Stomach smooth muscle (tissue), 2 donors: ENCODE results near the gene MED16.

Experiments
- H3K27ac ChIP-seq: one replicate; pipeline ENCODE4 v1.7.0; 2013; ENCODE audit warnings: mild to moderate bottlenecking, low read length, inconsistent platforms
- H3K27me3 ChIP-seq, 2 donors: one replicate each; pipeline ENCODE4 v1.7.0; 2013; ENCODE audit warnings: low read length in 2 of 2; ENCODE audit not compliant: insufficient read depth in 2 of 2, control insufficient read depth in 1 of 2
- H3K36me3 ChIP-seq, 2 donors: one replicate each; pipeline ENCODE4 v1.7.0; 2013; ENCODE audit warnings: low read length in 2 of 2; ENCODE audit not compliant: control insufficient read depth in 2 of 2, insufficient read depth in 2 of 2
- H3K4me1 ChIP-seq: one replicate; pipeline ENCODE4 v1.7.0; 2013; ENCODE audit warnings: low read length; ENCODE audit not compliant: control insufficient read depth, insufficient read depth
- H3K4me3 ChIP-seq, 2 donors: one replicate each; pipeline ENCODE4 v1.7.0; 2013; ENCODE audit warnings: low read length in 2 of 2
- H3K9ac ChIP-seq, 2 donors: one replicate each; pipeline ENCODE4 v1.7.0; 2013; ENCODE audit warnings: low read length in 2 of 2, mild to moderate bottlenecking in 1 of 2
- H3K9me3 ChIP-seq, 2 donors: one replicate each; pipeline ENCODE4 v1.7.0; 2013; ENCODE audit warnings: low read length in 2 of 2; ENCODE audit not compliant: control insufficient read depth in 2 of 2
- donor health status: healthy.
- donor health status: Pancreatic carcinoma.

MED16 gene

DNA sequence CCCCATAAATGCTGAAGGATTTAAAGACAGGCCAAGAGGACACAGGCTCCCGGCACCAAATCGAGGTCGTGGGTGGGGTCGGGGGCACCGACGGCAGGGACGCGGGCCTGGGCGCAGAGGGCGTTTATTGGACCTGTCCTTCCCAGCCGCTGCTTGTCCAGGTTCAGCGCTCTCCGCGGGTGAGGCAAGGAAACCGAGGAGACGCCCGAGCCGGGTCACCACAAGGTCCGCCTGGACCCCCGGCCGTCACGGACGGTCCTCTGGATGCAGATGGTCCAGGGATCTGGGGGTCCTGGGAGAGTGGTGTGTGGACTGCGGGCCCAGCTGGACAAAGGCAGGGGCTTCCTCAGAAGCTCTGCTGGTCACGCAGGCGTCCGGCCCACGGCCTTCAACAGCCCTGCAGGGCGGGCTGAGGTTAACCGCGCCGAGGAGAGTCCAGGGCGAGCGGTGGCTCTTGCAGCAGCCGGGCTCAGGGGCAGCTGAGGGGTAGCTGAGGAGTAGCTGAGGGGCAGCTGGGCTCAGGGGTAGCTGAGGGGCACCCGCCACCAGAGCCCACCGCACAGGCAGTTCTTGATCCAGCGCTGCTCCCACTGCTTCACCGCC lies 25.0 kb downstream of the MED16 start:
- Histone ChIP-seq H3K9ac (no peak overlapping the region), H3K4me1 (peaks cover 39% of the 10 kb centered on the region), H3K9me3 (no peaks in the 10 kb centered on the region), H3K27ac (no peak overlapping the region), H3K4me3 (no peak overlapping the region), H3K36me3 (peaks cover 3 to 7% of the 10 kb centered on the region in 2 donors), H3K27me3 (peaks cover 0 to under 1% of the 10 kb centered on the region in 2 donors)

DNA sequence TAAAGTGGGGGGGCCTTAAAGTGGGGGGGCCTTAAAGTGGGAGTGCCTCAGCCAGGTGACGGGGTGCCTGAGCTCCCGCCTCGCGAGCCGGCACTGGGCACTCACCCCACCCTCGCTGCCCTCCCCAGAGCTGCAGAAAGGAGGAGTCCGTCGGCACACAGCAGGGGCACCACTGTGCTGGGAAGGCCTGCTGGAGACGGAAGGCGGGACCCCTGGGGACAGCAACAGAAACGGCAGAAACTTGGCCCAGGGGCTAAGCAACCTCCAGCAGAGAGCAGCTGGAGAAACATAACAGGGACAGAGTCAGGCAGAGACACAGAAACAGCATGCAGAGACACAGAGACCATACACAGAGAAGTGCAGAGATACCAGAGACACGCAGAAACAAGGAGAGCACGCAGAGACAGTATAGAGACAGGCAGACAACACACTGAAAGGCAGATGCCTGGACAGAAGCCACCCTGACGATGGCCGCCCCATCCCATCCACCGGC lies 25.6 kb downstream of the MED16 start:
- Histone ChIP-seq H3K36me3 (peaks cover 3 to 7% of the 10 kb centered on the region in 2 donors), H3K27me3 (peaks cover 0 to 4% of the 10 kb centered on the region in 2 donors), H3K4me3 (no peak overlapping the region), H3K27ac (no peak overlapping the region), H3K4me1 (peaks cover 39% of the 10 kb centered on the region), H3K9ac (no peak overlapping the region), H3K9me3 (no peaks in the 10 kb centered on the region)

DNA sequence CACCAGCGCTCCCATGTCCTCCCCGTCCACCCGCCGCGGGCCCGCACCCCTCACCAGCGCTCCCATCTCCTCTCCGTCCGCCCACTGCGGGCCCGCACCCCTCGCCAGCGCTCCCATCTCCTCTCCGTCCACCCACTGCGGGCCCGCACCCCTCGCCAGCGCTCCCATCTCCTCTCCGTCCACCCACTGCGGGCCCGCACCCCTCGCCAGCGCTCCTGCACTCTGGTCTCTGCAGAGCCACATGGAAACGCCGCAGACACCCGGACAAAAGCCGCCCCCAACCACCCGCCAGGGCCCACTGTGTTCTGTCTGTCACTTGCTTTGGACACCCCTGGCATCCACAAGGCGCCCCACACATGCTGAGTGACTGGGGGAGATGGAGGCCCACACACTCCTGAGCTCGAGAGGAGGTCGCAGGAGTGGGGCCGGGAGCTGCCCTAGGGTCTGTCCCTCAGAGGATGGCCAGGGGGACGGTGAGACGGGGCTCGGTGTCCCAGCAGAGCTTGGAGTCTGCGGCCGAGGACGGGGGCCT lies 26.2 kb downstream of the MED16 start:
- peaks cover 33% of the 10 kb centered on the region for H3K4me1 ChIP-seq
- H3K36me3 ChIP-seq: peaks cover 3 to 7% of the 10 kb centered on the region in 2 donors

DNA sequence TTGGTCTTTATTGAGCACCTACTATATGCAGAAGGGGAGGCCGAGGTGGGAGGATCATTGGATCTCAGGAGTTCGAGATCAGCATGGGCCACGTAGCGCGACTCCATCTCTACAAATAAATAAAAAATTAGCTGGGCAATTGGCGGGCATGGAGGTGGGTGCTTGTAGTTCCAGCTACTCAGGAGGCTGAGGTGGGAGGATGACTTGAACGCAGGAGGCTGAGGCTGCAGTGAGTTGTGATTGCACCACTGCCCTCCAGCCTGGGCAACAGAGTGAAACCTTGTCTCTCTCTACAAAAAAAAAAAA lies 29.7 kb downstream of the MED16 start:
- Histone ChIP-seq H3K9ac (no peak overlapping the region), H3K9me3 (no peaks in the 10 kb centered on the region), H3K27ac (no peak overlapping the region), H3K4me3 (no peak overlapping the region), H3K4me1 (peaks cover 32% of the 10 kb centered on the region), H3K27me3 (peaks cover 15 to 23% of the 10 kb centered on the region in 2 donors), H3K36me3 (peaks cover 3 to 4% of the 10 kb centered on the region in 2 donors)

More for the DNA sequence above, 26.2 kb downstream of the MED16 start:
- H3K27me3 ChIP-seq: peaks cover 0 to 4% of the 10 kb centered on the region in 2 donors
- H3K9me3 ChIP-seq: no peaks in the 10 kb centered on the region
- H3K4me3 ChIP-seq: no peak overlapping the region
- H3K27ac ChIP-seq: no peak overlapping the region
- H3K9ac ChIP-seq: no peak overlapping the region

DNA sequence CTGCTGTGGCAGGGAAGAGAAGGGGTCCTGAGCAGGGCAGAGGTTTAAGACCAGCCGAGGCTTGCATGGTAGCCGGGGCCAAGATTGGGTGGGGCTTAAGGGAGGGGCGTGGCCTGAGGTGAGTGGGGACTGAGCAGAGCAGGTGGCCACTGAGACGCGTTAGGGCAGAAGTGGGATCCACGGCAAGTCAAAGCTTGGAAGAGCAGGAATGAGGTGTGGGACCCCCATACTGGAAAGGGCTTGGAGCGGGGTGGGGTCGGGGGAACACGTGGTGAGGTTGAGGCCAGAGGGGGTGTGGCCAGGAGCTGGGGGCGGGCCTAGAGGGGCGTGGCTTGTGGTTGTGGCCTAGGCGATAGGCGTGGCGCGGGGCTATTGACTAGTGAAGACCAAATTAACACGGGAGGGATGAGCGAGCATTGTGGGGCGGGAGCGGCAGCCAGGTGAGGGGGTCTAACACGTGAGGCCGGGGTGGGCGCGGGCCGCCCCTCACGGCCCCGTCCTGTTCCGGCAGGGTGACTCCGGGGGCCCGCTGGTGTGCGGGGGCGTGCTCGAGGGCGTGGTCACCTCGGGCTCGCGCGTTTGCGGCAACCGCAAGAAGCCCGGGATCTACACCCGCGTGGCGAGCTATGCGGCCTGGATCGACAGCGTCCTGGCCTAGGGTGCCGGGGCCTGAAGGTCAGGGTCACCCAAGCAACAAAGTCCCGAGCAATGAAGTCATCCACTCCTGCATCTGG lies 30.2 kb downstream of the MED16 start:
- Histone ChIP-seq H3K27me3 (peaks cover 17 to 23% of the 10 kb centered on the region in 2 donors), H3K9ac (no peak overlapping the region), H3K4me3 (peak overlapping the region in 1 of 2 donors; percentile 3), H3K27ac (no peak overlapping the region), H3K36me3 (peaks cover 3 to 4% of the 10 kb centered on the region in 2 donors), H3K4me1 (peaks cover 28% of the 10 kb centered on the region), H3K9me3 (no peaks in the 10 kb centered on the region)

DNA sequence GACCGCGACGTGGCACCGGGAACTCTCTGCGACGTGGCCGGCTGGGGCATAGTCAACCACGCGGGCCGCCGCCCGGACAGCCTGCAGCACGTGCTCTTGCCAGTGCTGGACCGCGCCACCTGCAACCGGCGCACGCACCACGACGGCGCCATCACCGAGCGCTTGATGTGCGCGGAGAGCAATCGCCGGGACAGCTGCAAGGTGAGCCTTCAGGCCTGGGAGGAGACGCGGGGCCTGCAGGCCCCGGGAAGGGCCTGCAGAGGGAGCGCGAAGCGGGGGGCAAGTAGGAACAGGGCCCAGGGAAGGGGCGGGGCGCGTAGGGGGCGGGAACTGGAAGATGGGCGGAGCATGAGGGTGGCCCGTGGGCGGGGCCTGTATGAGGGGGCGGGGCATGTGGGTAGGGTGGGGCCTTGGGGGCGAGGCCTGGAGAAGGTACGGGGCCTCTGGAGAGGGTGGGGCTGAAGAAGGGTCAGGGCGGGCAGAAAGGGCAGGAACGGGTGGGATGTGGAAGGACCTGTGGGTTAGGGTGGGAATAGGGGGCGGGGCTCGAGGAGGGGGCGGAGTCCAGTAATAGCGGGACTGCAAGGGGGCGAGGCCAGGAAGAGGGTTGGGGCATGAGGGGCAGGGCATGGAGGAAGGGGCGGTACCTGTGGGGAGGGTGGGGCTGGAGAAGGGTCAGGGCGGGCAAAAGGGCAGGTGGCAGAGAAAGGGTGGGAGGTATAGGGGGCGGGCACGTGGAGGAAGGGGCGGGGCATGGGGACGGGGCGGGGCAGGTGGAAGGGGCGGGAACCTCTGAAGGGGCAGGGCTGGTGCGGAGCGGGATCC lies 31.0 kb downstream of the MED16 start:
- H3K9me3 ChIP-seq: no peaks in the 10 kb centered on the region
- no peak overlapping the region for H3K27ac ChIP-seq
- no peak overlapping the region for H3K9ac ChIP-seq
- H3K27me3 ChIP-seq: peaks cover 17 to 23% of the 10 kb centered on the region in 2 donors
- H3K36me3 ChIP-seq: no peaks in the 10 kb centered on the region
- H3K4me1 ChIP-seq: peaks cover 27% of the 10 kb centered on the region
- H3K4me3 ChIP-seq: no peak overlapping the region

DNA sequence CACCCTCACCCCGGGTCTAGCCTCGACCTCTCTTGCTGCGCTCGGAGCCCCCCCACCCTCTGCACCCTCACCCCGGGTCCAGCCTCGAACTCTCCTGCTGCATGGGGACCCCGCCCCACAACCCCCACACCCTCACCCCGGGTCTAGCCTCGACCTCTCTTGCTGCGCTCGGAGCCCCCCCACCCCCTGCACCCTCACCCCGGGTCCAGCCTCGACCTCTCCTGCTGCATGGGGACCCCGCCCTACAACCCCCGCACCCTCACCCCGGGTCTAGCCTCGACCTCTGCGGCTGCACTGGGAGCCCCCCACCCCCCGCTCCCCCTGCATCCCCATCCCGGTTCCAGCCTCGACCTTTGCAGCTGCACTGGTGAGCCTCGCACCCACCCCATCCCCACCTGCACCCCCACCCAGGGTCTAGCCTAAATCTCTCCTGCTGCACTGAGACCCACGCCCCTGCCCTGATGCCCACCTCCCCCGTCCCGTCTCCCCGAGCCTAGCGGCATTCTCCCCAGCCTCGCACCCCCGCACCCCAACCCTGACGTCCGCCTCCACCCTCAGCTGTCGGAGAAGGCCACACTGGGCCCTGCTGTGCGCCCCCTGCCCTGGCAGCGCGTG lies 31.7 kb downstream of the MED16 start:
- no peaks in the 10 kb centered on the region for H3K9me3 ChIP-seq
- no peaks in the 10 kb centered on the region for H3K36me3 ChIP-seq
- no peak overlapping the region for H3K9ac ChIP-seq
- no peak overlapping the region for H3K27ac ChIP-seq
- peaks cover 27% of the 10 kb centered on the region for H3K4me1 ChIP-seq
- peaks cover 17 to 23% of the 10 kb centered on the region in 2 donors for H3K27me3 ChIP-seq
- H3K4me3 ChIP-seq: no peak overlapping the region

DNA sequence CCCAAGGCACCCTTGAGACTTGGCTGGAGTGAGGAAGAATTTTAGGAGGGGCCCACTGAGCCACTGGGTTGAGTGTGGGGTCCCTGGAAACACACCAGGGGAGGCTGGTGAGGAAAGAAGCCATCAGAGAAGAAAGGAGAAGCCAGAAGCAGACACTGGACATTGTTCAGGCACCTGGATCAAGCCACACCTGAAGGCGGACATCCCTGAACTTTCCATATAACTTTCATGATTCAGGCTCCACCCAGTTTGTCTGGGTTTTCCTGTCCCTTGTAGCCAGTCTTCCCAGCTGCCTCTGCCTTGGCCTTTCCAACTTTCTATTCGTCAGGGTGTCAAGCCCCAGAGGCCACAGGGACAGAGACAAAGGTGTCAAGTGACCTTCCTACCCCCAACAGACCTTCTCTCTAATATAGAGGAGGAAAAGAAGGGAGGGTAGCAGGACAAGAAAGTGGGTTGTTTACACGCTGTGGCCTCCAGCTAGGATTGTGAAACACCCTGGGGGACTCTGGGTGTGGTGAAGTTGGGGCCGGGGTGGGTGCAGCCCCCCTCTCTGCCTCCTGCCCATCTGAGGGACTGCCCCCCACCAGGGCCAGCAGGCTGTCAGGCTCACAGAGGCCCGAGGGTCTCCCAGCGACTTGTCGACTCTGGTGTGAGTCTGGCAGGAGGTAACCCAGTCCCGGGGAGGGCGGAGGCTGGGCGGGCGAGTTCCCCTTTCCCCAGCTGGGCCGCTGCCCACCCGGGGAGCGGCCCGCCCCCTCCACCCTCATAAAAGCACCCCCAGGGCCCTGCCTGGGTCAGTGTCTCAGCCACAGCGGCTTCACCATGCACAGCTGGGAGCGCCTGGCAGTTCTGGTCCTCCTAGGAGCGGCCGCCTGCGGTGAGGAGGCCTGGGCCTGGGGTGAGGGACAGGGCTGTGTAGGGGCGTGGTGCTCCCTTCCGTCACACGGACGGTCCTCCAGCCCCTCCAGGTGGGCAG lies 33.8 kb downstream of the MED16 start, which contains the start of gene CFD:
CFD (plus strand) TSS at position 797 of the 976 bp plus-strand sequence; CDS start at position 823, 26 bp downstream.
- Histone ChIP-seq H3K4me3 (peak within 1 kb of the TSS in 1 of 2 donors; percentile 60), H3K36me3 (no peaks in the 10 kb centered on the region), H3K9me3 (no peaks in the 10 kb centered on the region), H3K9ac (peak within 1 kb of the TSS in 1 of 2 donors; percentile 29), H3K27me3 (peaks cover 20 to 26% of the 10 kb centered on the region in 2 donors), H3K4me1 (peaks cover 26% of the 10 kb centered on the region), H3K27ac (no peak within 1 kb of the TSS)

DNA sequence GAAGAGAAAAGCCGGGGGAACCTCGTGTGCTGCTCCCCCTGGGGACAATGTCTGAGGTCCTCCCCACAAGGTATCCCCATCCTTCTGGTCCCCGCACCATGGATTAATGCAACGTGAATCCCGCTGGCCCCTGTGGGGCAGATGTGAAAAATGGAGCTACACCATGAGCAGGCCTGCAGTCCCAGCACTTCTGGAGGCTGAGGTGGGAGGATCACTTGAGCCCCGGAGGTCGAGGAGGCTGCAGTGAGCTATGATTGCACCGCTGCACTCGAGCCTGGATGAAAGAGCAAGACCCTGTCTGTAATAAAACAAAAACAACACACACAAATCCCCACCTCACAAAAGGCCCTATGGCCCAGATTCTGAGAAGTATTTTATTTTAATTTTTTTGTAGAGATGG lies 34.7 kb downstream of the MED16 start:
- no peaks in the 10 kb centered on the region for H3K9me3 ChIP-seq
- no peaks in the 10 kb centered on the region for H3K36me3 ChIP-seq
- peaks cover 22 to 26% of the 10 kb centered on the region in 2 donors for H3K27me3 ChIP-seq
- H3K9ac ChIP-seq: no peak overlapping the region
- H3K4me3 ChIP-seq: no peak overlapping the region
- H3K27ac ChIP-seq: no peak overlapping the region
- peaks cover 19% of the 10 kb centered on the region for H3K4me1 ChIP-seq
